Nephron (organoid): Measurements from ENCODE around the gene TBC1D22B.
"Not testable (repeated sequence)": the region's sequence is repeated elsewhere in the genome, so short reads cannot be mapped to it uniquely, and the experiment has no call there.

ENCODE experiments used
- H3K27ac Mint-ChIP-seq, 3 experiments: 2 replicates each; pipeline ENCODE4 v1.8.0; 2020; ENCODE audit warnings: mixed read lengths in 3 of 3, mild to moderate bottlenecking in 2 of 3, moderate library complexity in 1 of 3
- H3K27me3 Mint-ChIP-seq: 2 replicates; pipeline ENCODE4 v1.8.0; 2021; ENCODE audit warnings: low read depth, mild to moderate bottlenecking, moderate library complexity, mixed read lengths
- H3K36me3 Mint-ChIP-seq: 2 replicates; pipeline ENCODE4 v1.8.0; 2020; ENCODE audit warnings: low read depth, mixed read lengths
- H3K4me1 Mint-ChIP-seq: 2 replicates; pipeline ENCODE4 v1.8.0; 2020; ENCODE audit warnings: mixed read lengths
- H3K4me3 Mint-ChIP-seq, 3 experiments: 2 replicates each; pipeline ENCODE4 v1.8.0; 2020; ENCODE audit warnings: mild to moderate bottlenecking in 3 of 3, mixed read lengths in 3 of 3, moderate library complexity in 2 of 3
- H3K9me3 Mint-ChIP-seq: 2 replicates; pipeline ENCODE4 v1.8.0; 2020; ENCODE audit warnings: mixed read lengths
- TF ChIP-seq, protein P1 (sequence below), 3 experiments: fragments of 200-600 bp; sonication (generic); IDR thresholded peaks; one replicate each; pipeline ENCODE4 v1.5.0; 2021; ENCODE audit warnings: antibody characterized with exemption in 3 of 3; ENCODE audit not compliant: unreplicated experiment in 3 of 3

Gene TBC1D22B

GRCh38 chr6:37334047-37334446 lies 76.5 kb downstream of the TBC1D22B start:
- no peaks in the 10 kb centered on the region for H3K9me3 Mint-ChIP-seq
- H3K27me3 Mint-ChIP-seq: no peaks in the 10 kb centered on the region
- H3K4me1 Mint-ChIP-seq: no peaks in the 10 kb centered on the region
- H3K27ac Mint-ChIP-seq: no peak overlapping the region
- TF ChIP-seq, protein P1, sequence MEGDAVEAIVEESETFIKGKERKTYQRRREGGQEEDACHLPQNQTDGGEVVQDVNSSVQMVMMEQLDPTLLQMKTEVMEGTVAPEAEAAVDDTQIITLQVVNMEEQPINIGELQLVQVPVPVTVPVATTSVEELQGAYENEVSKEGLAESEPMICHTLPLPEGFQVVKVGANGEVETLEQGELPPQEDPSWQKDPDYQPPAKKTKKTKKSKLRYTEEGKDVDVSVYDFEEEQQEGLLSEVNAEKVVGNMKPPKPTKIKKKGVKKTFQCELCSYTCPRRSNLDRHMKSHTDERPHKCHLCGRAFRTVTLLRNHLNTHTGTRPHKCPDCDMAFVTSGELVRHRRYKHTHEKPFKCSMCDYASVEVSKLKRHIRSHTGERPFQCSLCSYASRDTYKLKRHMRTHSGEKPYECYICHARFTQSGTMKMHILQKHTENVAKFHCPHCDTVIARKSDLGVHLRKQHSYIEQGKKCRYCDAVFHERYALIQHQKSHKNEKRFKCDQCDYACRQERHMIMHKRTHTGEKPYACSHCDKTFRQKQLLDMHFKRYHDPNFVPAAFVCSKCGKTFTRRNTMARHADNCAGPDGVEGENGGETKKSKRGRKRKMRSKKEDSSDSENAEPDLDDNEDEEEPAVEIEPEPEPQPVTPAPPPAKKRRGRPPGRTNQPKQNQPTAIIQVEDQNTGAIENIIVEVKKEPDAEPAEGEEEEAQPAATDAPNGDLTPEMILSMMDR (IDR thresholded peaks at IDR 0.05; ENCODE audit: unreplicated experiment in 3 of 3): no peak
- H3K36me3 Mint-ChIP-seq: peaks cover 24% of the 10 kb centered on the region
- H3K4me3 Mint-ChIP-seq: no peak overlapping the region

- H3K36me3 Mint-ChIP-seq, H3K9me3 Mint-ChIP-seq, H3K4me3 Mint-ChIP-seq, H3K4me1 Mint-ChIP-seq, H3K27ac Mint-ChIP-seq, H3K27me3 Mint-ChIP-seq: not testable (repeated sequence)
Measured at GRCh38 chr6:37338317-37338716, 80.7 kb downstream of the TBC1D22B start.

DNA sequence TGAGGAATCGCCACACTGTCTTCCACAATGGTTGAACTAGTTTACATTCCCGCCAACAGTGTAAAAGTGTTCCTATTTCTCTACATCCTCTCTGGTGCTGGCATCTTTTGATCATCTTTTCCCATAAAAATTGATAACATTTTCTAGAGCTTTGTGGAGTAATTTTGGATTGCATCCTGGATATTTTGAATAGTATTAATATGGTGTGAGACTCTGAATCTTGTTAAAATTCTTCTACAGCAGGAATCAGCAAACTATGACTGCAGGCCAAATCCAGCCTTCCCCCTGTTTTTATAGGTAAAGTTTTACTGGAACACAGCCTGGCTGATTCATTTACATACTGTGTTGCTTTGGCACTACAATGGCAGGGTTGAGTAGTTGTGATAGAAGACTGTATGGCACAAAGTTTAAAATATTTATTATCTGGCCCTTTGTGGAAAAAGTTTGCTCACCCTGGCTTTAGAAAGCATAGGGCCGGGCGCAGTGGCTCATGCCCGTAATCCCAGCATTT lies 81.2 kb downstream of the TBC1D22B start:
- H3K4me3 Mint-ChIP-seq: no peak overlapping the region
- TF ChIP-seq, protein P1 (IDR thresholded peaks at IDR 0.05; ENCODE audit: unreplicated experiment in 3 of 3): no peak
- H3K9me3 Mint-ChIP-seq: no peaks in the 10 kb centered on the region
- no peaks in the 10 kb centered on the region for H3K4me1 Mint-ChIP-seq
- peaks cover 9% of the 10 kb centered on the region for H3K27me3 Mint-ChIP-seq
- no peaks in the 10 kb centered on the region for H3K36me3 Mint-ChIP-seq
- no peak overlapping the region for H3K27ac Mint-ChIP-seq

GRCh38 chr6:37339741-37340638 lies 82.4 kb downstream of the TBC1D22B start:
- TF ChIP-seq, protein P1 (IDR thresholded peaks at IDR 0.05; ENCODE audit: unreplicated experiment in 3 of 3): no peak
- Mint-ChIP-seq H3K27me3 (peaks cover 13% of the 10 kb centered on the region), H3K9me3 (no peaks in the 10 kb centered on the region), H3K27ac (peak overlapping the region in 1 of 3 experiments; percentile 3), H3K4me1 (no peaks in the 10 kb centered on the region), H3K36me3 (no peaks in the 10 kb centered on the region), H3K4me3 (no peak overlapping the region)

DNA sequence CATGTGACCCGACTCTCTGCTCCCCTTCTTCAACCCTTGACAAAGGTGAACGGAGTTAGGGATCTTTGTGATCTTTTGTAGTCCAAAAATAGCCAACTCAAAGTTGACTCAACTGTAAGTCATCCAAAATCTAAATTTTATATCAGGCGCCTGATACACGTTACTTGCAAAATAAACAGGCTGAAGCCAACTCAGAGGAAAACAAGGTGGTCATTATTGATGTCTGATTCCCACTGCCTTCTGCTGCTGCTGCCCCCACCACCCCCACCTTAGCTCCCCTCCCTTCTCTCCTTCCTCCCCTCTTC lies 83.0 kb downstream of the TBC1D22B start:
- no peaks in the 10 kb centered on the region for H3K9me3 Mint-ChIP-seq
- no peak overlapping the region for H3K27ac Mint-ChIP-seq
- TF ChIP-seq, protein P1 (IDR thresholded peaks at IDR 0.05; ENCODE audit: unreplicated experiment in 3 of 3): no peak
- no peak overlapping the region for H3K4me3 Mint-ChIP-seq
- no peaks in the 10 kb centered on the region for H3K36me3 Mint-ChIP-seq
- no peaks in the 10 kb centered on the region for H3K4me1 Mint-ChIP-seq
- H3K27me3 Mint-ChIP-seq: peaks cover 13% of the 10 kb centered on the region

- TF ChIP-seq, protein P1 (IDR thresholded peaks at IDR 0.05; ENCODE audit: unreplicated experiment in 3 of 3): no peak
- Mint-ChIP-seq H3K27me3 (peaks cover 13% of the 10 kb centered on the region), H3K9me3 (peaks cover 5% of the 10 kb centered on the region), H3K4me3 (no peak overlapping the region), H3K4me1 (no peaks in the 10 kb centered on the region), H3K36me3 (no peaks in the 10 kb centered on the region), H3K27ac (no peak overlapping the region)
Measured at GRCh38 chr6:37343248-37343647, 85.7 kb downstream of the TBC1D22B start.
